GM23338 (cell line): ENCODE measurements around the gene UBAP2. TPM values are rescaled to one million over a fixed set of nuclear protein-coding genes. Genes with fewer than 3 reads are reported as not detected.

ENCODE experiments used
- ATAC-seq: fragments of 200-7000 bp; cut with Tn5 transposase; 3 replicates; pipeline ENCODE4 v1.9.1; 2020
- DNase-seq: peaks from one replicate; pipeline ENCODE4 v3.0.0-alpha.2; 2015; ENCODE audit warnings: low spot score
- H2AFZ ChIP-seq: fragments of 200-600 bp; sonication (generic); 2 replicates; pipeline ENCODE4 v1.8.0; 2016; ENCODE audit warnings: antibody characterized with exemption, mild to moderate bottlenecking, moderate library complexity
- H3F3A ChIP-seq: fragments of 200-600 bp; sonication (generic); replicated peaks from 2 replicates; pipeline ENCODE4 v1.8.0; 2017; ENCODE audit warnings: antibody characterized with exemption, mixed run types, low read depth
- H3K27ac ChIP-seq: fragments of 200-600 bp; sonication (generic); 2 replicates; pipeline ENCODE4 v1.6.1; 2016; ENCODE audit warnings: low read depth
- H3K27me3 ChIP-seq: fragments of 200-600 bp; sonication (generic); 2 replicates; pipeline ENCODE4 v1.8.0; 2016; ENCODE audit warnings: mild to moderate bottlenecking, mixed run types, moderate library complexity; ENCODE audit not compliant: insufficient read depth
- H3K36me3 ChIP-seq: fragments of 200-600 bp; sonication (generic); 2 replicates; pipeline ENCODE4 v1.8.0; 2016; ENCODE audit warnings: mild to moderate bottlenecking; ENCODE audit not compliant: insufficient read depth
- H3K4me1 ChIP-seq: fragments of 200-600 bp; sonication (generic); 2 replicates; pipeline ENCODE4 v1.8.0; 2016; ENCODE audit warnings: mild to moderate bottlenecking, moderate library complexity; ENCODE audit not compliant: insufficient read depth
- H3K4me2 ChIP-seq: fragments of 200-600 bp; sonication (generic); 2 replicates; pipeline ENCODE4 v1.7.1; 2017; ENCODE audit warnings: mixed run types
- H3K4me3 ChIP-seq: fragments of 200-600 bp; sonication (generic); 2 replicates; pipeline ENCODE4 v1.6.1; 2016; ENCODE audit warnings: mixed run types
- H3K79me2 ChIP-seq: fragments of 200-600 bp; sonication (generic); replicated peaks from 2 replicates; pipeline ENCODE4 v1.8.0; 2017; ENCODE audit warnings: mild to moderate bottlenecking; ENCODE audit not compliant: insufficient read depth
- H3K9me2 ChIP-seq: fragments of 200-600 bp; sonication (generic); 2 replicates; pipeline ENCODE4 v1.8.0; 2017; ENCODE audit not compliant: insufficient read depth
- H4K20me1 ChIP-seq: fragments of 200-600 bp; sonication (generic); replicated peaks from 2 replicates; pipeline ENCODE4 v1.8.0; 2017; ENCODE audit warnings: mild to moderate bottlenecking; ENCODE audit not compliant: insufficient read depth
- H3K27ac Mint-ChIP-seq: 2 replicates; pipeline ENCODE4 v1.8.0; 2020; ENCODE audit warnings: inconsistent platforms, mild to moderate bottlenecking, moderate library complexity, mixed read lengths
- H3K27me3 Mint-ChIP-seq: 3 replicates; pipeline ENCODE4 v1.8.0; 2022; ENCODE audit warnings: low read depth, mild to moderate bottlenecking, moderate library complexity, mixed read lengths, inconsistent platforms; ENCODE audit not compliant: insufficient read depth, poor library complexity
- H3K36me3 Mint-ChIP-seq: 3 replicates; pipeline ENCODE4 v1.8.0; 2021; ENCODE audit warnings: low read depth, mild to moderate bottlenecking, inconsistent platforms, moderate library complexity, mixed read lengths
- H3K4me1 Mint-ChIP-seq: 3 replicates; pipeline ENCODE4 v1.8.0; 2020; ENCODE audit warnings: mild to moderate bottlenecking, inconsistent platforms, mixed read lengths
- H3K4me3 Mint-ChIP-seq: 3 replicates; pipeline ENCODE4 v1.8.0; 2021; ENCODE audit warnings: moderate library complexity, mild to moderate bottlenecking, inconsistent platforms, mixed read lengths
- H3K9me3 Mint-ChIP-seq: 3 replicates; pipeline ENCODE4 v1.8.0; 2020; ENCODE audit warnings: moderate library complexity, mild to moderate bottlenecking, inconsistent platforms, mixed read lengths
- CREB1 ChIP-seq: fragments of 250-450 bp; sonication (Bioruptor Pico); IDR thresholded peaks from 2 replicates; pipeline ENCODE4 v1.5.0; 2020; ENCODE audit warnings: low read depth, mild to moderate bottlenecking, moderate library complexity
- EZH2 ChIP-seq: fragments of 200-600 bp; sonication (generic); IDR thresholded peaks from one replicate; pipeline ENCODE4 v1.8.0; 2017; ENCODE audit warnings: antibody characterized with exemption, mild to moderate bottlenecking, low read depth; ENCODE audit not compliant: unreplicated experiment
- EZH2phosphoT487 ChIP-seq: fragments of 200-600 bp; sonication (generic); IDR thresholded peaks from one replicate; pipeline ENCODE4 v1.8.1; 2018; ENCODE audit warnings: antibody characterized with exemption; ENCODE audit not compliant: unreplicated experiment
- JUNB ChIP-seq: IDR thresholded peaks from one replicate; pipeline ENCODE4 v1.6.1; 2016; ENCODE audit warnings: antibody characterized with exemption; ENCODE audit not compliant: unreplicated experiment
- NANOG ChIP-seq: IDR thresholded peaks from 2 replicates; pipeline ENCODE4 v1.6.1; 2016; ENCODE audit warnings: antibody characterized with exemption, borderline replicate concordance
- POLR2AphosphoS5 ChIP-seq: IDR thresholded peaks from 2 replicates; pipeline ENCODE4 v1.6.1; 2016; ENCODE audit warnings: antibody characterized with exemption, low read depth
- STAT1 ChIP-seq: IDR thresholded peaks from one replicate; pipeline ENCODE4 v1.6.1; 2016; ENCODE audit warnings: antibody characterized with exemption; ENCODE audit not compliant: unreplicated experiment
- ZNF114 ChIP-seq: fragments of 250-450 bp; sonication (Bioruptor Pico); IDR thresholded peaks from 2 replicates; pipeline ENCODE4 v1.5.0; 2020; ENCODE audit warnings: mild to moderate bottlenecking, moderate library complexity
- ZNF331 ChIP-seq: fragments of 250-450 bp; sonication (Bioruptor Pico); IDR thresholded peaks from 2 replicates; pipeline ENCODE4 v1.5.0; 2020; ENCODE audit warnings: low read depth, mild to moderate bottlenecking, moderate library complexity
- polyA plus RNA-seq: library from polyadenylated mRNA; unstranded; fragments of >200 nt; fragmentation: Nextera tagmentation; extraction: Ambion mirVana; gene quantifications from 2 replicates; pipeline ENCODE4 v1.2.1, GENCODE V29; 2016
- total RNA-seq: library from RNA; depleted of rRNA; stranded (reverse); fragments of >200 nt; shearing (Covaris generic); gene quantifications from 2 replicates; pipeline ENCODE4 v1.2.3, GENCODE V29; 2014
- TF ChIP-seq, protein P1 (sequence below): IDR thresholded peaks from one replicate; pipeline ENCODE4 v1.6.1; 2018; ENCODE audit warnings: antibody characterized with exemption; ENCODE audit not compliant: unreplicated experiment
- TF ChIP-seq, protein P2 (sequence below), 2 experiments: fragments of 200-600 bp in 1 of 2; sonication (generic) in 1 of 2; conservative IDR thresholded peaks; 2 replicates each; pipeline versions ENCODE4 v1.5.1 to v1.6.1; 2016 to 2017; ENCODE audit warnings: antibody characterized with exemption in 2 of 2, low read depth in 2 of 2, mild to moderate bottlenecking in 2 of 2, moderate library complexity in 1 of 2
- TF ChIP-seq, protein P3 (sequence below): IDR thresholded peaks from 2 replicates; pipeline ENCODE4 v1.6.1; 2016; ENCODE audit warnings: antibody characterized with exemption
- TF ChIP-seq, protein P4 (sequence below): fragments of 250-450 bp; sonication (Bioruptor Pico); IDR thresholded peaks from 2 replicates; pipeline ENCODE4 v1.5.0; 2020; ENCODE audit warnings: mild to moderate bottlenecking, moderate library complexity

The UBAP2 gene
- total and polyA plus RNA-seq, 2 experiments from 2014 or later, result 47.4 to 56.4 TPM

DNA sequence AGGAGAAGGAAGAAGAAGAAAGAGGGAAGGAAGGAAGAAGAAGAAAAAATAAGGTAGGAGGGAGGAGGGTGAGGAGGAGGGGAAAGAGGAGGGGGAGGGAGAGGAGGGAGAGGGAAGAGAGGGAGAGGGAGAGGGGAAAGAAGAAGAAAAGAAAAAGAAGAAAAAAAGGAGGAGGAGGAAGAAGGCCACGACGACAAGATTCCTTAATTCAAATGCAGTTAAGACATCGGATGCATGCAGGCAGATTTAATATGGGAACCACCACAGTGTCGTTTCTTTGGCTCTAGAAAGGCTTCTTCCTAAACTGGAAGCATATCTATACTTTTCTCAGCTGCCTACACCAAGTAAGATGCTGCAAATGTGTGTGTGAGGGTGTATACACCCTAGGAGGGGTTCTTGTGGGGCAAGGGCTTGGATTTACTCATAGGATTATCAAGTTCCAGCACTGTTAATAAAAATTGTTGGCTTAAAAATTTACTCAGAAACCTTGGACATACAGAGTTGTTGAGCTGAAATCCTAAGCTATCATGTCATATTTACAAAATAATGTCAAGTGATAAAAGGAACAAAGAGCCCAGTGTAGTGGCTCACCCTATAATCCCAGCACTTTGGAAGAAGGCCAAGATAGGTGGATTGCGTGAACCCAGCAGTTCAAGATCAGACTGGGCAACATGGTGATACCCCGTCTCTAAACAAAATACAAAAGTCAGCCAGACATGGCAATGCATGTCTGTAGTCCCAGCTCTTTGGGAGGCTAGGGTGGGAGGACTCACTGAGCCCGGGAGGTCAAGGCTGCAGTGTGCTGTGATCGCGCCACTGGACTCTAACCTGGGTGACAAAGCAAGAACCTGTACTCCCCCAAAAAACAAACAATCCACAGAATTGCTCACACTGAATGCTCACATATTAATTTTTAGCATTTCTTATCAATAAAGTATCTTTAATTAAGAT, 108.5 kb downstream of the UBAP2 start:
- no peak for DNase-seq
- H3K27ac ChIP-seq, result no peak overlapping the region
- no peaks in the 10 kb centered on the region for H3K9me3 Mint-ChIP-seq
- H2AFZ ChIP-seq, result no peak overlapping the region
- H3K27me3 ChIP-seq, result no peaks in the 10 kb centered on the region
- H3K4me3 Mint-ChIP-seq, result no peak overlapping the region
- peaks cover 5% of the 10 kb centered on the region; the same call in 2 of the 3 replicates for H3K4me1 Mint-ChIP-seq
- TF ChIP-seq CREB1 (CRISPR knock-in tag) (no peak), NANOG (no peak), POLR2AphosphoS5 (no peak), EZH2 (no peak), ZNF114 (CRISPR knock-in tag) (no peak), STAT1 (no peak), JUNB (no peak), EZH2phosphoT487 (no peak), ZNF331 (CRISPR knock-in tag) (no peak)
- TF ChIP-seq, protein P1, sequence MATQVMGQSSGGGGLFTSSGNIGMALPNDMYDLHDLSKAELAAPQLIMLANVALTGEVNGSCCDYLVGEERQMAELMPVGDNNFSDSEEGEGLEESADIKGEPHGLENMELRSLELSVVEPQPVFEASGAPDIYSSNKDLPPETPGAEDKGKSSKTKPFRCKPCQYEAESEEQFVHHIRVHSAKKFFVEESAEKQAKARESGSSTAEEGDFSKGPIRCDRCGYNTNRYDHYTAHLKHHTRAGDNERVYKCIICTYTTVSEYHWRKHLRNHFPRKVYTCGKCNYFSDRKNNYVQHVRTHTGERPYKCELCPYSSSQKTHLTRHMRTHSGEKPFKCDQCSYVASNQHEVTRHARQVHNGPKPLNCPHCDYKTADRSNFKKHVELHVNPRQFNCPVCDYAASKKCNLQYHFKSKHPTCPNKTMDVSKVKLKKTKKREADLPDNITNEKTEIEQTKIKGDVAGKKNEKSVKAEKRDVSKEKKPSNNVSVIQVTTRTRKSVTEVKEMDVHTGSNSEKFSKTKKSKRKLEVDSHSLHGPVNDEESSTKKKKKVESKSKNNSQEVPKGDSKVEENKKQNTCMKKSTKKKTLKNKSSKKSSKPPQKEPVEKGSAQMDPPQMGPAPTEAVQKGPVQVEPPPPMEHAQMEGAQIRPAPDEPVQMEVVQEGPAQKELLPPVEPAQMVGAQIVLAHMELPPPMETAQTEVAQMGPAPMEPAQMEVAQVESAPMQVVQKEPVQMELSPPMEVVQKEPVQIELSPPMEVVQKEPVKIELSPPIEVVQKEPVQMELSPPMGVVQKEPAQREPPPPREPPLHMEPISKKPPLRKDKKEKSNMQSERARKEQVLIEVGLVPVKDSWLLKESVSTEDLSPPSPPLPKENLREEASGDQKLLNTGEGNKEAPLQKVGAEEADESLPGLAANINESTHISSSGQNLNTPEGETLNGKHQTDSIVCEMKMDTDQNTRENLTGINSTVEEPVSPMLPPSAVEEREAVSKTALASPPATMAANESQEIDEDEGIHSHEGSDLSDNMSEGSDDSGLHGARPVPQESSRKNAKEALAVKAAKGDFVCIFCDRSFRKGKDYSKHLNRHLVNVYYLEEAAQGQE, result no peak
- TF ChIP-seq, protein P2, sequence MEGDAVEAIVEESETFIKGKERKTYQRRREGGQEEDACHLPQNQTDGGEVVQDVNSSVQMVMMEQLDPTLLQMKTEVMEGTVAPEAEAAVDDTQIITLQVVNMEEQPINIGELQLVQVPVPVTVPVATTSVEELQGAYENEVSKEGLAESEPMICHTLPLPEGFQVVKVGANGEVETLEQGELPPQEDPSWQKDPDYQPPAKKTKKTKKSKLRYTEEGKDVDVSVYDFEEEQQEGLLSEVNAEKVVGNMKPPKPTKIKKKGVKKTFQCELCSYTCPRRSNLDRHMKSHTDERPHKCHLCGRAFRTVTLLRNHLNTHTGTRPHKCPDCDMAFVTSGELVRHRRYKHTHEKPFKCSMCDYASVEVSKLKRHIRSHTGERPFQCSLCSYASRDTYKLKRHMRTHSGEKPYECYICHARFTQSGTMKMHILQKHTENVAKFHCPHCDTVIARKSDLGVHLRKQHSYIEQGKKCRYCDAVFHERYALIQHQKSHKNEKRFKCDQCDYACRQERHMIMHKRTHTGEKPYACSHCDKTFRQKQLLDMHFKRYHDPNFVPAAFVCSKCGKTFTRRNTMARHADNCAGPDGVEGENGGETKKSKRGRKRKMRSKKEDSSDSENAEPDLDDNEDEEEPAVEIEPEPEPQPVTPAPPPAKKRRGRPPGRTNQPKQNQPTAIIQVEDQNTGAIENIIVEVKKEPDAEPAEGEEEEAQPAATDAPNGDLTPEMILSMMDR (conservative IDR thresholded peaks at IDR 0.05; ENCODE audit: low read depth in 2 of 2), result no peak
- TF ChIP-seq, protein P3, sequence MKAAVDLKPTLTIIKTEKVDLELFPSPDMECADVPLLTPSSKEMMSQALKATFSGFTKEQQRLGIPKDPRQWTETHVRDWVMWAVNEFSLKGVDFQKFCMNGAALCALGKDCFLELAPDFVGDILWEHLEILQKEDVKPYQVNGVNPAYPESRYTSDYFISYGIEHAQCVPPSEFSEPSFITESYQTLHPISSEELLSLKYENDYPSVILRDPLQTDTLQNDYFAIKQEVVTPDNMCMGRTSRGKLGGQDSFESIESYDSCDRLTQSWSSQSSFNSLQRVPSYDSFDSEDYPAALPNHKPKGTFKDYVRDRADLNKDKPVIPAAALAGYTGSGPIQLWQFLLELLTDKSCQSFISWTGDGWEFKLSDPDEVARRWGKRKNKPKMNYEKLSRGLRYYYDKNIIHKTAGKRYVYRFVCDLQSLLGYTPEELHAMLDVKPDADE, result no peak
- TF ChIP-seq, protein P4, sequence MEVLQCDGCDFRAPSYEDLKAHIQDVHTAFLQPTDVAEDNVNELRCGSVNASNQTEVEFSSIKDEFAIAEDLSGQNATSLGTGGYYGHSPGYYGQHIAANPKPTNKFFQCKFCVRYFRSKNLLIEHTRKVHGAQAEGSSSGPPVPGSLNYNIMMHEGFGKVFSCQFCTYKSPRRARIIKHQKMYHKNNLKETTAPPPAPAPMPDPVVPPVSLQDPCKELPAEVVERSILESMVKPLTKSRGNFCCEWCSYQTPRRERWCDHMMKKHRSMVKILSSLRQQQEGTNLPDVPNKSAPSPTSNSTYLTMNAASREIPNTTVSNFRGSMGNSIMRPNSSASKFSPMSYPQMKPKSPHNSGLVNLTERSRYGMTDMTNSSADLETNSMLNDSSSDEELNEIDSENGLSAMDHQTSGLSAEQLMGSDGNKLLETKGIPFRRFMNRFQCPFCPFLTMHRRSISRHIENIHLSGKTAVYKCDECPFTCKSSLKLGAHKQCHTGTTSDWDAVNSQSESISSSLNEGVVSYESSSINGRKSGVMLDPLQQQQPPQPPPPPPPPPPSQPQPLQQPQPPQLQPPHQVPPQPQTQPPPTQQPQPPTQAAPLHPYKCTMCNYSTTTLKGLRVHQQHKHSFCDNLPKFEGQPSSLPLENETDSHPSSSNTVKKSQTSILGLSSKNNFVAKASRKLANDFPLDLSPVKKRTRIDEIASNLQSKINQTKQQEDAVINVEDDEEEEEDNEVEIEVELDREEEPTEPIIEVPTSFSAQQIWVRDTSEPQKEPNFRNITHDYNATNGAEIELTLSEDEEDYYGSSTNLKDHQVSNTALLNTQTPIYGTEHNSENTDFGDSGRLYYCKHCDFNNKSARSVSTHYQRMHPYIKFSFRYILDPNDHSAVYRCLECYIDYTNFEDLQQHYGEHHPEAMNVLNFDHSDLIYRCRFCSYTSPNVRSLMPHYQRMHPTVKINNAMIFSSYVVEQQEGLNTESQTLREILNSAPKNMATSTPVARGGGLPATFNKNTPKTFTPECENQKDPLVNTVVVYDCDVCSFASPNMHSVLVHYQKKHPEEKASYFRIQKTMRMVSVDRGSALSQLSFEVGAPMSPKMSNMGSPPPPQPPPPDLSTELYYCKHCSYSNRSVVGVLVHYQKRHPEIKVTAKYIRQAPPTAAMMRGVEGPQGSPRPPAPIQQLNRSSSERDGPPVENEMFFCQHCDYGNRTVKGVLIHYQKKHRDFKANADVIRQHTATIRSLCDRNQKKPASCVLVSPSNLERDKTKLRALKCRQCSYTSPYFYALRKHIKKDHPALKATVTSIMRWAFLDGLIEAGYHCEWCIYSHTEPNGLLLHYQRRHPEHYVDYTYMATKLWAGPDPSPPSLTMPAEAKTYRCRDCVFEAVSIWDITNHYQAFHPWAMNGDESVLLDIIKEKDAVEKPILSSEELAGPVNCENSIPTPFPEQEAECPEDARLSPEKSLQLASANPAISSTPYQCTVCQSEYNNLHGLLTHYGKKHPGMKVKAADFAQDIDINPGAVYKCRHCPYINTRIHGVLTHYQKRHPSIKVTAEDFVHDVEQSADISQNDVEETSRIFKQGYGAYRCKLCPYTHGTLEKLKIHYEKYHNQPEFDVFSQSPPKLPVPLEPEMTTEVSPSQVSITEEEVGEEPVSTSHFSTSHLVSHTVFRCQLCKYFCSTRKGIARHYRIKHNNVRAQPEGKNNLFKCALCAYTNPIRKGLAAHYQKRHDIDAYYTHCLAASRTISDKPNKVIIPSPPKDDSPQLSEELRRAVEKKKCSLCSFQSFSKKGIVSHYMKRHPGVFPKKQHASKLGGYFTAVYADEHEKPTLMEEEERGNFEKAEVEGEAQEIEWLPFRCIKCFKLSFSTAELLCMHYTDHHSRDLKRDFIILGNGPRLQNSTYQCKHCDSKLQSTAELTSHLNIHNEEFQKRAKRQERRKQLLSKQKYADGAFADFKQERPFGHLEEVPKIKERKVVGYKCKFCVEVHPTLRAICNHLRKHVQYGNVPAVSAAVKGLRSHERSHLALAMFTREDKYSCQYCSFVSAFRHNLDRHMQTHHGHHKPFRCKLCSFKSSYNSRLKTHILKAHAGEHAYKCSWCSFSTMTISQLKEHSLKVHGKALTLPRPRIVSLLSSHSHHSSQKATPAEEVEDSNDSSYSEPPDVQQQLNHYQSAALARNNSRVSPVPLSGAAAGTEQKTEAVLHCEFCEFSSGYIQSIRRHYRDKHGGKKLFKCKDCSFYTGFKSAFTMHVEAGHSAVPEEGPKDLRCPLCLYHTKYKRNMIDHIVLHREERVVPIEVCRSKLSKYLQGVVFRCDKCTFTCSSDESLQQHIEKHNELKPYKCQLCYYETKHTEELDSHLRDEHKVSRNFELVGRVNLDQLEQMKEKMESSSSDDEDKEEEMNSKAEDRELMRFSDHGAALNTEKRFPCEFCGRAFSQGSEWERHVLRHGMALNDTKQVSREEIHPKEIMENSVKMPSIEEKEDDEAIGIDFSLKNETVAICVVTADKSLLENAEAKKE (CRISPR knock-in tag), result no peak
- H3K36me3 Mint-ChIP-seq, result peaks cover 77% of the 10 kb centered on the region
- H3K4me1 ChIP-seq, result peaks cover 4% of the 10 kb centered on the region
- no peaks in the 10 kb centered on the region for H3K9me2 ChIP-seq
- H4K20me1 ChIP-seq, result peaks cover 14% of the 10 kb centered on the region
- ATAC-seq, result no peak
- no peak overlapping the region for H3K4me3 ChIP-seq
- peaks cover 58% of the 10 kb centered on the region for H3K36me3 ChIP-seq
- no peak overlapping the region for H3K27ac Mint-ChIP-seq
- no peaks in the 10 kb centered on the region for H3F3A ChIP-seq
- no peak overlapping the region for H3K4me2 ChIP-seq
- H3K27me3 Mint-ChIP-seq, result peaks cover 3% of the 10 kb centered on the region
- peaks cover 20% of the 10 kb centered on the region for H3K79me2 ChIP-seq
